Measurements from ENCODE around the gene HENMT1.
"Not testable (repeated sequence)": the region's sequence is repeated elsewhere in the genome, so short reads cannot be mapped to it uniquely, and the experiment has no call there.

Gene HENMT1

GRCh38 chr1:108661030-108661609, at the start of gene HENMT1:
HENMT1 (minus strand) TSS chr1:108661093; CDS start chr1:108659884, 1,209 bp downstream.
- peak; percentile 93 for DNase-seq (ENCODE audit: low read depth)
- H3K4me3 ChIP-seq (ENCODE audit: low read depth, low read length), result peak within 1 kb of the TSS; percentile 69
- no peak for TF ChIP-seq CTCF (IDR thresholded peaks at IDR 0.05; ENCODE audit: insufficient read depth, low read depth, low read length, missing control alignments)

- no peak overlapping the region for H3K4me3 ChIP-seq (ENCODE audit: low read depth, low read length)
- peak; percentile 54 for DNase-seq (ENCODE audit: low read depth)
- TF ChIP-seq CTCF (IDR thresholded peaks at IDR 0.05; ENCODE audit: insufficient read depth, low read depth, low read length, missing control alignments), result peak; percentile 47
These were observed 48.1 kb upstream of the HENMT1 start for GRCh38 chr1:108708691-108709660.

- no peak for TF ChIP-seq CTCF (IDR thresholded peaks at IDR 0.05; ENCODE audit: insufficient read depth, low read depth, low read length, missing control alignments)
- no peak for DNase-seq (ENCODE audit: low read depth)
These were observed 45.8 kb upstream of the HENMT1 start for GRCh38 chr1:108706643-108707042.

GRCh38 chr1:108704496-108704895, 43.6 kb upstream of the HENMT1 start:
- DNase-seq (ENCODE audit: low read depth), result no peak
- no peak overlapping the region for H3K4me3 ChIP-seq (ENCODE audit: low read depth, low read length)
- TF ChIP-seq CTCF (IDR thresholded peaks at IDR 0.05; ENCODE audit: insufficient read depth, low read depth, low read length, missing control alignments), result no peak

More at GRCh38 chr1:108706643-108707042, 45.8 kb upstream of the HENMT1 start:
- no peak overlapping the region for H3K4me3 ChIP-seq (ENCODE audit: low read depth, low read length)

- peak; percentile 21 for DNase-seq (ENCODE audit: low read depth)
- no peak for TF ChIP-seq CTCF (IDR thresholded peaks at IDR 0.05; ENCODE audit: insufficient read depth, low read depth, low read length, missing control alignments)
- no peak overlapping the region for H3K4me3 ChIP-seq (ENCODE audit: low read depth, low read length)
These were observed 43.0 kb upstream of the HENMT1 start for GRCh38 chr1:108703939-108704338.

- H3K4me3 ChIP-seq (ENCODE audit: low read depth, low read length); DNase-seq (ENCODE audit: low read depth): not testable (repeated sequence)
These were observed 41.2 kb upstream of the HENMT1 start for GRCh38 chr1:108702109-108702508.

DNA sequence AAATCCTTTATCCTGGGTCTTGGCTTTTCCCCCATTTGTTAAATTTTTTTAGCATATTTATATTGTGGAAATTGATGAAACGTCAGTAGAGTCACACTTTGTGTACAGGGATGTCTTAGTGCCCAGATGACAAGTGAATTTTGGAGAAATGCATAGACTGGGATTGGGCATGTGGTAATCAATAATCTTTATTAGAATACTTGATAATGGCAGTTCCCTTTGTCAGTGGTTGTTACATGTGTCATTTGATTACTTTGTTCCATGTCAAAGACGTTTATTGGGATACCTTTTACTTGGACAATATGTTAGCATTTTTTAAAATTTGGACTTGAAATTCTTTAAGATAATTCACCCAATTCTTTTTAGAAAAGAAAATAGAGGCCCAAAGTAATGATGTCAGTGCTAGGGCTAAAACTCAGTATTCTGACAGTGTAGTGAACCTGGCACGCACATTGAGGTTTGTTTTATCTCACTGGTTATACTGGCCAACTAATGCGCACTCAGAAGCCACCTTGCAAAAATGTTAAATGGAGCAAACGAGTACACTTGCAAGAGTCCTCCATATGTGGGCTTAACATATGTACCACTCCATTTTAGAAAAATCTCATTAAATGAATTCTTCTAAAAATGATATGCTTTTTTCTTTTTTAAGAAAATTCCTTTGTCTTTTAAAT, 40.4 kb upstream of the HENMT1 start:
- no peak for DNase-seq (ENCODE audit: low read depth)
- no peak overlapping the region for H3K4me3 ChIP-seq (ENCODE audit: low read depth, low read length)
- no peak for TF ChIP-seq CTCF (IDR thresholded peaks at IDR 0.05; ENCODE audit: insufficient read depth, low read depth, low read length, missing control alignments)
